Neural cell (in vitro differentiated cells): Measurements from ENCODE around the gene SYT5. TPM values are rescaled to one million over a fixed set of nuclear protein-coding genes. Genes with fewer than 3 reads are reported as not detected.

Experiments
- H2AFZ ChIP-seq: fragments of 200-600, 300-800 bp; sonication (generic), shearing (Covaris generic); 2 replicates; pipeline ENCODE4 v1.6.0; 2014; ENCODE audit warnings: low read depth, mild to moderate bottlenecking, antibody characterized with exemption, low read length, moderate library complexity
- H3F3A ChIP-seq: fragments of 200-600 bp; shearing (Covaris generic); 2 replicates; pipeline ENCODE4 v1.6.1; 2016; ENCODE audit warnings: mild to moderate bottlenecking, moderate library complexity, mixed read lengths, antibody characterized with exemption, low read length; ENCODE audit not compliant: insufficient read depth, poor library complexity, severe bottlenecking
- H3K27ac ChIP-seq: fragments of 200-600, 300-800 bp; sonication (generic), shearing (Covaris generic); 2 replicates; pipeline ENCODE4 v1.5.1; 2014; ENCODE audit warnings: mild to moderate bottlenecking, low read length, moderate library complexity
- H3K27me3 ChIP-seq: fragments of 300-800, 200-600 bp; sonication (generic), shearing (Covaris generic); 2 replicates; pipeline ENCODE4 v1.6.0; 2014; ENCODE audit warnings: mild to moderate bottlenecking, low read depth, low read length, moderate library complexity; ENCODE audit not compliant: insufficient read depth
- H3K36me3 ChIP-seq: fragments of 300-800, 200-600 bp; sonication (generic), shearing (Covaris generic); 2 replicates; pipeline ENCODE4 v1.5.1; 2014; ENCODE audit warnings: mild to moderate bottlenecking, antibody characterized with exemption, low read length, moderate library complexity; ENCODE audit not compliant: insufficient read depth
- H3K4me2 ChIP-seq: fragments of 300-800, 200-600 bp; sonication (generic), shearing (Covaris generic); 2 replicates; pipeline ENCODE4 v1.6.0; 2014; ENCODE audit warnings: mild to moderate bottlenecking, low read length
- H3K4me3 ChIP-seq: fragments of 300-800, 200-600 bp; sonication (generic), shearing (Covaris generic); 2 replicates; pipeline ENCODE4 v1.5.1; 2014; ENCODE audit warnings: mild to moderate bottlenecking, low read length, moderate library complexity
- H3K79me2 ChIP-seq: fragments of 200-600 bp; shearing (Covaris generic); replicated peaks from 2 replicates; pipeline ENCODE4 v1.6.0; 2014; ENCODE audit warnings: mild to moderate bottlenecking, low read length, moderate library complexity; ENCODE audit not compliant: insufficient read depth
- H3K9ac ChIP-seq: fragments of 300-800, 200-600 bp; sonication (generic), shearing (Covaris generic); 2 replicates; pipeline ENCODE4 v1.6.1; 2016; ENCODE audit warnings: mild to moderate bottlenecking, low read length, mixed read lengths
- H3K9me2 ChIP-seq: fragments of 200-600 bp; shearing (Covaris generic); 2 replicates; pipeline ENCODE4 v1.6.1; 2016; ENCODE audit warnings: mild to moderate bottlenecking, low read length, mixed read lengths; ENCODE audit not compliant: insufficient read depth
- H3K9me3 ChIP-seq: fragments of 200-600, 300-800 bp; sonication (generic), shearing (Covaris generic); 2 replicates; pipeline ENCODE4 v1.6.1; 2016; ENCODE audit warnings: mild to moderate bottlenecking, mixed run types, low read length, moderate library complexity, mixed read lengths
- H4K20me1 ChIP-seq: fragments of 200-600 bp; shearing (Covaris generic); 2 replicates; pipeline ENCODE4 v1.6.1; 2016; ENCODE audit warnings: mild to moderate bottlenecking, mixed run types; ENCODE audit not compliant: insufficient read depth
- CTCF ChIP-seq: fragments of 450-650 bp; IDR thresholded peaks from 2 replicates; pipeline ENCODE4 v1.5.1; 2014; ENCODE audit warnings: antibody characterized with exemption, mild to moderate bottlenecking, moderate library complexity; ENCODE audit not compliant: poor library complexity, severe bottlenecking
- EP300 ChIP-seq: fragments of 450-650 bp; conservative IDR thresholded peaks from 2 replicates; pipeline ENCODE4 v1.6.1; 2014; ENCODE audit warnings: antibody characterized with exemption, mild to moderate bottlenecking, moderate library complexity; ENCODE audit not compliant: poor library complexity, severe bottlenecking
- EZH2 ChIP-seq: fragments of 200-600, 300-800 bp; shearing (Covaris generic), sonication (generic); IDR thresholded peaks from 2 replicates; pipeline ENCODE4 v1.6.1; 2014; ENCODE audit warnings: antibody characterized with exemption, low read length, borderline replicate concordance, mild to moderate bottlenecking; ENCODE audit not compliant: insufficient read depth, poor library complexity, severe bottlenecking
- MXI1 ChIP-seq: fragments of 450-650 bp; conservative IDR thresholded peaks from 2 replicates; pipeline ENCODE4 v1.6.1; 2014; ENCODE audit warnings: antibody characterized with exemption, mild to moderate bottlenecking; ENCODE audit not compliant: poor library complexity, severe bottlenecking
- POLR2AphosphoS5 ChIP-seq: IDR thresholded peaks from 2 replicates; pipeline ENCODE4 v1.6.1; 2012
- RAD21 ChIP-seq: fragments of 450-650 bp; conservative IDR thresholded peaks from 2 replicates; pipeline ENCODE4 v1.6.1; 2014; ENCODE audit warnings: antibody characterized with exemption, mild to moderate bottlenecking, moderate library complexity
- REST ChIP-seq: IDR thresholded peaks from 2 replicates; pipeline ENCODE4 v1.6.1; 2012; ENCODE audit warnings: borderline replicate concordance
- SMC3 ChIP-seq: fragments of 450-650 bp; conservative IDR thresholded peaks from 2 replicates; pipeline ENCODE4 v1.6.1; 2014; ENCODE audit warnings: antibody characterized with exemption, mild to moderate bottlenecking, moderate library complexity; ENCODE audit not compliant: poor library complexity
- TAF1 ChIP-seq: IDR thresholded peaks from 2 replicates; pipeline ENCODE4 v1.6.1; 2012; ENCODE audit warnings: low read depth
- polyA plus RNA-seq: library from polyadenylated mRNA; depleted of rRNA; stranded (reverse); fragments of >200 nt; gene quantifications from 2 replicates; pipeline ENCODE4 v1.2.3, GENCODE V29; 2014

SYT5 gene
- polyA plus RNA-seq, 1 donor from 2014 or later: 237 TPM

GRCh38 chr19:55133639-55134444 lies 46.2 kb downstream of the SYT5 start:
- Histone ChIP-seq H3K9me3 (no peaks in the 10 kb centered on the region), H3K4me2 (no peak overlapping the region), H3K36me3 (no peaks in the 10 kb centered on the region), H3K27ac (no peak overlapping the region), H3K4me3 (no peak overlapping the region), H3K27me3 (no peaks in the 10 kb centered on the region), H3K9me2 (no peaks in the 10 kb centered on the region), H2AFZ (no peak overlapping the region), H3F3A (no peaks in the 10 kb centered on the region), H3K9ac (no peak overlapping the region), H3K79me2 (no peaks in the 10 kb centered on the region), H4K20me1 (no peaks in the 10 kb centered on the region)
- TF ChIP-seq CTCF (no peak), RAD21 (no peak), REST (no peak), POLR2AphosphoS5 (no peak), EP300 (no peak), EZH2 (no peak), SMC3 (no peak), MXI1 (no peak), TAF1 (no peak)

GRCh38 chr19:55132453-55133129 lies 47.5 kb downstream of the SYT5 start:
- H3K9me2 ChIP-seq: no peaks in the 10 kb centered on the region
- no peak overlapping the region for H3K4me2 ChIP-seq
- no peaks in the 10 kb centered on the region for H3F3A ChIP-seq
- H3K27me3 ChIP-seq: no peaks in the 10 kb centered on the region
- no peak overlapping the region for H3K9ac ChIP-seq
- no peaks in the 10 kb centered on the region for H3K79me2 ChIP-seq
- H3K36me3 ChIP-seq: no peaks in the 10 kb centered on the region
- H3K4me3 ChIP-seq: no peak overlapping the region
- H3K27ac ChIP-seq: no peak overlapping the region
- H2AFZ ChIP-seq: no peak overlapping the region
- H3K9me3 ChIP-seq: no peaks in the 10 kb centered on the region
- TF ChIP-seq POLR2AphosphoS5: no peak
- no peak for TF ChIP-seq RAD21
- no peak for TF ChIP-seq REST
- TF ChIP-seq SMC3: no peak
- no peak for TF ChIP-seq TAF1
- no peak for TF ChIP-seq EZH2
- no peak for TF ChIP-seq EP300
- TF ChIP-seq CTCF: no peak
- no peak for TF ChIP-seq MXI1
- no peaks in the 10 kb centered on the region for H4K20me1 ChIP-seq
